SK-N-SH (cell line): Measurements from ENCODE around the gene ELF4. TPM values are rescaled to one million over a fixed set of nuclear protein-coding genes. Genes with fewer than 3 reads are reported as not detected.

Source experiments
- CTCF ChIA-PET: fragments of 300-600, 350-600 bp; formaldehyde crosslinking; extraction: SDS; loops from one replicate; lab custom pipeline; 2021; lab: Yijun Ruan, JAX
- POLR2A ChIA-PET: fragments of 350-600 bp; sonication (Branson Sonifier 250); formaldehyde crosslinking; extraction: SDS; loops from one replicate; lab custom pipeline; 2020; ENCODE audit warnings: antibody characterized with exemption, inconsistent platforms; lab: Yijun Ruan, JAX
- DNase-seq: peaks from one replicate; pipeline ENCODE4 v3.0.0; 2012
- H2AFZ ChIP-seq: fragments of 200-600 bp; sonication (generic); 2 replicates; pipeline ENCODE4 v1.8.1; 2016; ENCODE audit warnings: antibody characterized with exemption, mild to moderate bottlenecking, low read depth
- H3F3A ChIP-seq: fragments of 200-600 bp; sonication (generic); replicated peaks from 2 replicates; pipeline ENCODE3; 2016; ENCODE audit warnings: antibody characterized with exemption, mild to moderate bottlenecking; ENCODE audit not compliant: insufficient read depth
- H3K27ac ChIP-seq, 2 experiments: fragments of 200-500 bp in 1 of 2; fragments of 200-600 bp in 1 of 2; sonication (Bioruptor generic) in 1 of 2; sonication (generic), shearing (Covaris generic) in 1 of 2; 2 replicates each; pipeline versions ENCODE4 v1.5.1 to v1.6.1; 2014 to 2016; ENCODE audit warnings: low read depth in 2 of 2, inconsistent platforms in 1 of 2, low read length in 1 of 2, mild to moderate bottlenecking in 1 of 2, mixed read lengths in 1 of 2
- H3K27me3 ChIP-seq: fragments of 200-600 bp; sonication (generic), shearing (Covaris generic); 2 replicates; pipeline ENCODE4 v1.6.1; 2016; ENCODE audit warnings: mixed run types; ENCODE audit not compliant: insufficient read depth
- H3K36me3 ChIP-seq, 2 experiments: fragments of 200-500 bp in 1 of 2; fragments of 200-600 bp in 1 of 2; sonication (Bioruptor generic) in 1 of 2; sonication (generic) in 1 of 2; replicated peaks in 1 of 2; 2 replicates each; pipeline versions ENCODE3 to v1.5.1; 2014 to 2016; ENCODE audit warnings: low read length in 1 of 2, mild to moderate bottlenecking in 1 of 2; ENCODE audit not compliant: insufficient read depth in 2 of 2, control insufficient read depth in 1 of 2
- H3K4me1 ChIP-seq, 2 experiments: fragments of 200-500 bp in 1 of 2; fragments of 200-600 bp in 1 of 2; sonication (Bioruptor generic) in 1 of 2; sonication (generic), shearing (Covaris generic) in 1 of 2; 2 replicates each; pipeline versions ENCODE4 v1.5.1 to v1.6.1; 2014 to 2016; ENCODE audit warnings: low read depth in 1 of 2, low read length in 1 of 2, mixed run types in 1 of 2; ENCODE audit not compliant: insufficient read depth in 2 of 2, control insufficient read depth in 1 of 2
- H3K4me2 ChIP-seq: fragments of 200-600 bp; sonication (generic), shearing (Covaris generic); 2 replicates; pipeline ENCODE4 v1.6.1; 2017; ENCODE audit warnings: mixed run types
- H3K4me3 ChIP-seq, 2 experiments: fragments of 200-500 bp in 1 of 2; fragments of 200-600 bp in 1 of 2; sonication (Bioruptor generic) in 1 of 2; sonication (generic), shearing (Covaris generic) in 1 of 2; 2 replicates each; pipeline versions ENCODE4 v1.5.1 to v1.8.1; 2014 to 2016; ENCODE audit warnings: low read depth in 2 of 2, inconsistent platforms in 1 of 2, low read length in 1 of 2, mild to moderate bottlenecking in 1 of 2, mixed read lengths in 1 of 2, moderate library complexity in 1 of 2
- H3K79me2 ChIP-seq: fragments of 200-600 bp; sonication (generic); 2 replicates; pipeline ENCODE4 v1.8.1; 2017; ENCODE audit warnings: mild to moderate bottlenecking; ENCODE audit not compliant: insufficient read depth
- H3K9ac ChIP-seq: fragments of 200-600 bp; sonication (generic); 2 replicates; pipeline ENCODE4 v1.6.1; 2017; ENCODE audit warnings: mixed run types
- H3K9me2 ChIP-seq: fragments of 200-600 bp; sonication (generic); 2 replicates; pipeline ENCODE4 v1.6.1; 2017; ENCODE audit warnings: mixed run types
- H3K9me3 ChIP-seq: fragments of 200-600 bp; sonication (generic); 2 replicates; pipeline ENCODE4 v1.6.1; 2017; ENCODE audit warnings: mixed run types, mild to moderate bottlenecking, moderate library complexity
- H4K20me1 ChIP-seq: fragments of 200-600 bp; sonication (generic); 2 replicates; pipeline ENCODE4 v1.6.1; 2017; ENCODE audit warnings: mild to moderate bottlenecking, mixed run types; ENCODE audit not compliant: insufficient read depth
- FOSL2 ChIP-seq: IDR thresholded peaks from 2 replicates; pipeline ENCODE4 v1.4.0; 2012; ENCODE audit warnings: low read depth, mild to moderate bottlenecking, moderate library complexity, borderline replicate concordance
- FOXJ3 ChIP-seq: sonication (generic); formaldehyde crosslinking; IDR thresholded peaks from 2 replicates; pipeline ENCODE4 v1.5.1; 2020; ENCODE audit warnings: mild to moderate bottlenecking, missing genetic modification reagents
- FOXM1 ChIP-seq: IDR thresholded peaks from 2 replicates; pipeline ENCODE4 v1.4.0; 2012; ENCODE audit warnings: low read depth, mild to moderate bottlenecking
- GATA2 ChIP-seq: sonication (generic); formaldehyde crosslinking; IDR thresholded peaks from 2 replicates; pipeline ENCODE4 v1.5.0; 2020; ENCODE audit warnings: mild to moderate bottlenecking, missing genetic modification reagents
- MXI1 ChIP-seq: IDR thresholded peaks from 2 replicates; pipeline ENCODE4 v1.6.1; 2012; ENCODE audit warnings: mild to moderate bottlenecking, low read depth, low read length, improper control_type of control experiment
- NRF1 ChIP-seq: IDR thresholded peaks from 2 replicates; pipeline ENCODE4 v1.6.1; 2012; ENCODE audit warnings: low read depth, mild to moderate bottlenecking, low read length
- RAD21 ChIP-seq: IDR thresholded peaks from 2 replicates; pipeline ENCODE4 v1.6.1; 2012; ENCODE audit warnings: mild to moderate bottlenecking, low read length
- RCOR1 ChIP-seq: fragments of 150-350 bp; IDR thresholded peaks from 2 replicates; pipeline ENCODE4 v1.6.1; 2017; ENCODE audit warnings: antibody characterized with exemption, low read length
- RXRA ChIP-seq: IDR thresholded peaks from 2 replicates; pipeline ENCODE4 v1.4.0; 2012; ENCODE audit warnings: low read depth, mild to moderate bottlenecking, borderline replicate concordance
- SIN3A ChIP-seq: IDR thresholded peaks from 2 replicates; pipeline ENCODE4 v1.6.1; 2012; ENCODE audit warnings: low read depth, mild to moderate bottlenecking, low read length, moderate library complexity, borderline replicate concordance
- TAF1 ChIP-seq: IDR thresholded peaks from 2 replicates; pipeline ENCODE4 v1.6.1; 2012; ENCODE audit warnings: low read depth, mild to moderate bottlenecking, low read length, moderate library complexity, borderline replicate concordance
- WGBS: methylation state at CpG from one replicate; pipeline ENCODE4 v1.1.6; 2017; ENCODE audit warnings: low lambda C conversion rate; 5-methylcytosine and 5-hydroxymethylcytosine counted together
- polyA plus RNA-seq, 3 experiments: library from polyadenylated mRNA; depleted of rRNA; stranded (reverse); fragments of >200 nt; gene quantifications; 2 replicates each; pipeline ENCODE4 v1.2.3, GENCODE V29; 2012
- TF ChIP-seq, protein P1 (sequence below): IDR thresholded peaks from 2 replicates; pipeline ENCODE4 v1.4.0; 2012; ENCODE audit warnings: low read depth, borderline replicate concordance
- TF ChIP-seq, protein P2 (sequence below): IDR thresholded peaks from 2 replicates; pipeline ENCODE4 v1.4.0; 2012; ENCODE audit warnings: low read depth, borderline replicate concordance
- TF ChIP-seq, protein P3 (sequence below): fragments of 150-350 bp; IDR thresholded peaks from 2 replicates; pipeline ENCODE4 v1.6.1; 2017; ENCODE audit warnings: antibody characterized with exemption, low read length, low read depth, borderline replicate concordance

The ELF4 gene
- polyA plus RNA-seq, 1 of the 3 experiments (the other 2 are of a cell fraction), result 9.6 TPM

DNA sequence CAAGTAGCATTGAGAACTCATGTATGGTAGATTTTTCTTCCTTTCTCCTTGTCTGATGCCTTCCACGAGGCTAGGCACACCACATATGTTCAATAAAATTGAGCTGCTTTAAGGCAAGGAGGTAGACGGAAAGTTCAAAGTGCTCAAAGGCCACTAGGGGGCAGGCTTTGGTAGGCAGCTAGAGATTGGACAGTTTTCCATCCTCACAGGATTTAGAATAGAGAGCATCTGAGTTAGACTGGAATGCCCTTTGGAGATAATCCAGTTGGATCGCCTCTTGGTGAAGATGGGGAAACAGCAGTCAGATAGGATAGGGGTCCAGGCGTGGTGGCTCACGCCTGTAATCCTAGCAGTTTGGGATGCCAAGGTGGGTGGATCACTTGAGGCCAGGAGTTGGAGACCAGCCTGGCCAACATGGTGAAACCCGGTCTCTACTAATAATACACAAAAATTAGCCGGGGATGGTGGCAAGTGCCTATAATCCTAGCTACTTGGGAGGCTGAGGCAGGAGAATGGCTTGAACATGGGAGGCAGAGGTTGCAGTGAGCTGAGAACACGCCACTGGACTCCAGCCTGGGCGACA is 30.4 kb downstream of the ELF4 start (continued):
- no peak for TF ChIP-seq TAF1
- TF ChIP-seq, all 33 proteins: peak for 3

GRCh38 chrX:130075777-130076176 is 34.5 kb downstream of the ELF4 start:
- Histone ChIP-seq H3K4me2 (no peak overlapping the region), H3F3A (no peaks in the 10 kb centered on the region), H3K4me1 (peaks cover 0 to under 1% of the 10 kb centered on the region in 2 experiments; a peak in 1 of 4 replicates), H3K9ac (no peak overlapping the region), H3K79me2 (no peaks in the 10 kb centered on the region), H3K4me3 (no peak overlapping the region), H4K20me1 (no peaks in the 10 kb centered on the region), H3K27ac (no peak overlapping the region), H2AFZ (no peak overlapping the region), H3K9me2 (no peaks in the 10 kb centered on the region), H3K9me3 (no peaks in the 10 kb centered on the region), H3K27me3 (peaks cover 7% of the 10 kb centered on the region; the same call in 1 of the 2 replicates), H3K36me3 (no peaks in the 10 kb centered on the region)
- no peak for DNase-seq
- TF ChIP-seq MXI1 (no peak), FOXJ3 (CRISPR knock-in tag) (no peak), NRF1 (no peak), GATA2 (CRISPR knock-in tag) (no peak), SIN3A (no peak)
- TF ChIP-seq, protein P1, sequence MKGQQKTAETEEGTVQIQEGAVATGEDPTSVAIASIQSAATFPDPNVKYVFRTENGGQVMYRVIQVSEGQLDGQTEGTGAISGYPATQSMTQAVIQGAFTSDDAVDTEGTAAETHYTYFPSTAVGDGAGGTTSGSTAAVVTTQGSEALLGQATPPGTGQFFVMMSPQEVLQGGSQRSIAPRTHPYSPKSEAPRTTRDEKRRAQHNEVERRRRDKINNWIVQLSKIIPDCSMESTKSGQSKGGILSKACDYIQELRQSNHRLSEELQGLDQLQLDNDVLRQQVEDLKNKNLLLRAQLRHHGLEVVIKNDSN, result no peak
- ChIA-PET POLR2A (interaction anchor here (0.5 kb wide), 1 partner anchor 121 kb away, joined by 3 read pairs; no protein-coding TSS in a partner anchor), CTCF (interaction anchor here (0.7 to 0.9 kb wide), 2 partner anchors 15 to 116 kb away, joined by 3 read pairs; no protein-coding TSS in a partner anchor)
- WGBS, result 43% methylated on average over 4 of the region's 4 CpGs

DNA sequence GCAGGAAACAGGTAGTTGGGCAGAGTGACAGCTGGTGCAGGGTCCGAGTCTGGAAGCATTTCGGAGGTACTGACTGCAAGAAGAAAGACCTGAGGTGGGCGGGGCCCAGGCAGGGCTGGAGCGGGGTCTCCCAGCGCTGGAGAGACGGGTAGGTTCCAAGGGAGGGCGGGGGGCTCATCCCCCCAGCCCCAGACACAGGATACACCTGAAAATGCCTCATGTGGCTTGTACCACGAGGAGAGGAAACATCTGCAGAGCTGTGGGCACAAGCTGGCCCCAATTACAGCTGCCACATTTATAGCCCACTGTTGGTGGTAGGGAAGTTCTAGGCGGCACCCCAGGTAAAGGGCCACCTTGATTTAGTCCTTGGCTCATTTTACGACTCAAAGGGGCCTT is 38.0 kb downstream of the ELF4 start:
- WGBS, result 66% methylated on average over 10 of the region's 10 CpGs

More for the DNA sequence above, 38.0 kb downstream of the ELF4 start:
- TF ChIP-seq RXRA (no peak), RCOR1 (no peak), RAD21 (no peak), FOSL2 (no peak), MXI1 (no peak), FOXM1 (no peak)
- TF ChIP-seq, protein P2, sequence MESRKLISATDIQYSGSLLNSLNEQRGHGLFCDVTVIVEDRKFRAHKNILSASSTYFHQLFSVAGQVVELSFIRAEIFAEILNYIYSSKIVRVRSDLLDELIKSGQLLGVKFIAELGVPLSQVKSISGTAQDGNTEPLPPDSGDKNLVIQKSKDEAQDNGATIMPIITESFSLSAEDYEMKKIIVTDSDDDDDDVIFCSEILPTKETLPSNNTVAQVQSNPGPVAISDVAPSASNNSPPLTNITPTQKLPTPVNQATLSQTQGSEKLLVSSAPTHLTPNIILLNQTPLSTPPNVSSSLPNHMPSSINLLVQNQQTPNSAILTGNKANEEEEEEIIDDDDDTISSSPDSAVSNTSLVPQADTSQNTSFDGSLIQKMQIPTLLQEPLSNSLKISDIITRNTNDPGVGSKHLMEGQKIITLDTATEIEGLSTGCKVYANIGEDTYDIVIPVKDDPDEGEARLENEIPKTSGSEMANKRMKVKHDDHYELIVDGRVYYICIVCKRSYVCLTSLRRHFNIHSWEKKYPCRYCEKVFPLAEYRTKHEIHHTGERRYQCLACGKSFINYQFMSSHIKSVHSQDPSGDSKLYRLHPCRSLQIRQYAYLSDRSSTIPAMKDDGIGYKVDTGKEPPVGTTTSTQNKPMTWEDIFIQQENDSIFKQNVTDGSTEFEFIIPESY, result no peak
- TF ChIP-seq, protein P3, sequence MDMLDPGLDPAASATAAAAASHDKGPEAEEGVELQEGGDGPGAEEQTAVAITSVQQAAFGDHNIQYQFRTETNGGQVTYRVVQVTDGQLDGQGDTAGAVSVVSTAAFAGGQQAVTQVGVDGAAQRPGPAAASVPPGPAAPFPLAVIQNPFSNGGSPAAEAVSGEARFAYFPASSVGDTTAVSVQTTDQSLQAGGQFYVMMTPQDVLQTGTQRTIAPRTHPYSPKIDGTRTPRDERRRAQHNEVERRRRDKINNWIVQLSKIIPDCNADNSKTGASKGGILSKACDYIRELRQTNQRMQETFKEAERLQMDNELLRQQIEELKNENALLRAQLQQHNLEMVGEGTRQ, result no peak
- TF ChIP-seq, all 33 proteins: peak for 0
- Histone ChIP-seq H3K27me3 (no peaks in the 10 kb centered on the region; the same call in 1 of the 2 replicates), H3K9ac (no peak overlapping the region), H3K4me1 (no peaks in the 10 kb centered on the region), H3F3A (no peaks in the 10 kb centered on the region), H3K36me3 (no peaks in the 10 kb centered on the region), H4K20me1 (no peaks in the 10 kb centered on the region), H3K9me3 (no peaks in the 10 kb centered on the region), H3K27ac (no peak overlapping the region), H3K4me3 (no peak overlapping the region), H2AFZ (no peak overlapping the region), H3K4me2 (no peak overlapping the region), H3K79me2 (no peaks in the 10 kb centered on the region), H3K9me2 (no peaks in the 10 kb centered on the region)
- no peak for DNase-seq
- CTCF ChIA-PET, result interaction anchor here (2.2 to 7.0 kb wide), 2 partner anchors 8 to 12 kb away, joined by 12 to 34 read pairs; no protein-coding TSS in a partner anchor
- POLR2A ChIA-PET, result no interaction called here
